Stimulated activated CD4-positive, alpha-beta T cell treated with anti-CD3 and anti-CD28 coated beads, Interleukin-1b, Interleukin-23, amount 100 ng/mL, for 4 hours (primary cell): ENCODE measurements around the gene PDCD4.

Source experiments
- DNase-seq, 2 donors: peaks; one replicate each; pipeline ENCODE4 v3.0.0-alpha.2; 2020; ENCODE audit warnings: low read depth in 2 of 2

Gene PDCD4

DNA sequence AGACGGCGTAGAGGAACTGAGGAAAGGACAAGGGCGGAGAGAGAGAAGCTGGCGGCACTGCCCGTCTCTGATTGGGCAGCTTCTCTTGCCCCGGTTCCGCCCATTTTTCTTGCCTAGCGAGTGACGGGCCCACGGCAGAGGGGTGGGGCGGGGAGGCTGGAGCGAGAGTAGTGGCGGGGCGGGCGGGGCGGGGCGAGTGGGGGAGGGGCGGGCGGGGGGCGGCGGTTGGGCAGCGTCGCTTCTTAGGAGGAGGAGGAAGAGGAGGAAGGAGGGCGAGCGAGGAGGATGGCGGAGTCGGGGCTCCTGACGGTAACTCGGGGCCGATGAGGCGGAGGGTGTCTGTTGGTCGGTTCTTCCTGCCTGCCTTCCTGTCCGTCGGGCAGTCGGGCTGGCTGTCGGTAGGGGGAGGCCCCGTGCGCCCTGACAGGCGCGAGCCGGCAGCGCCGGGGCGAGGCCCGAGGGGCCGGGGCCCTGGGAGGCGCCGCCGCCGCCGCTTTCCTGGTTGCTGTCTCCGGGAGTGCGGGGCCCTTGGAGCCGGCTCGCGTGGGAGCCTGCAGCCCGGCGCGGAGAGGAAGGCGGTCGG, 47.7 kb downstream of the PDCD4 start, which contains the start of gene SHOC2:
Gene SHOC2 (plus strand): TSS at position 256 of the 583 bp plus-strand sequence. CDS start 44,755 bp downstream, outside the sequence.
- peak; percentile 92 to 94 for DNase-seq

DNA sequence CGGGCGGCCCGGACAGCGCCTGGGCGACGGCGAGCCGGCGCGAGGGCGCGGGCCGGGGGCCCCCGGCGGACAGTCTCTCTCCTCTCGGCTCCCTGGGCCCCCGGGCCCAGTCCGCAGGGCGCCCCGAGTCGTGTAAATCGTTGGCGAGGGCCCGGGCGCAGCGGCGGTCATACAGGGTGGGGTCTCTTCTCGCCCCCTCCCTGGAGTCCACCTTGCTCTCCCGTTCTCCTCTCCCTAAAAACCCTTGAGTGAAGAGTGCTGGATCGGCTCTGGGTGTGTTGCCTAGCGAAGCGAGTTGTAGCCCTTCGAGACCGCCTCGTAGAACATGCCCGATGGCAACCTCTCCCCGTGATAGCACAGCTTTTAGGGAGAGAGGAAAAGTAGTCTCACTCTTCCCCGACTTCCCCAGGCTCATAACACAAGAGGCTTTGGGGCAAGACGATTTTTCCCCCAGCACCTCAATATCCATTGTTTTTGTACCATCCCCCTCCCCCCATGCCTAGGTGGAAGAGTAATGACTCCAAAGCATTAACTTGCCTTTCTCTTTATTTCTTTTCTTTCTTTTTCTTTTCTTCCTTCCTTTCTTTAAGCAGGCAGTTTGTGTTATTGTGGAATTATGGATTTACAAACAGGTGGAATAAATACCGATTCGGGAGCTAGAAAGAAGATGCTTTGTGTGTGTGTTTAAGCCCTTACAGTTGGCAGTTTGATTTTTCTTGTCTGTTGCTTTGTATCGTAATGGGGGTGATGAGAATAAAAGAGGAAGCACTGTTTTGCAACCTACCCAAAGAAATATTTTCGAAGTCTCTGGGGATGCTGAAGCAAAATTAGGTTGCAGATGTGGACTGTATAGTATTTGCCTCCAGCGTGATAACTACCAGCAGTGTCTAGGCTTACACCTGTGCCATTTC, 48.5 kb downstream of the PDCD4 start:
- DNase-seq = peak in 1 of 2 donors; percentile 11

DNA sequence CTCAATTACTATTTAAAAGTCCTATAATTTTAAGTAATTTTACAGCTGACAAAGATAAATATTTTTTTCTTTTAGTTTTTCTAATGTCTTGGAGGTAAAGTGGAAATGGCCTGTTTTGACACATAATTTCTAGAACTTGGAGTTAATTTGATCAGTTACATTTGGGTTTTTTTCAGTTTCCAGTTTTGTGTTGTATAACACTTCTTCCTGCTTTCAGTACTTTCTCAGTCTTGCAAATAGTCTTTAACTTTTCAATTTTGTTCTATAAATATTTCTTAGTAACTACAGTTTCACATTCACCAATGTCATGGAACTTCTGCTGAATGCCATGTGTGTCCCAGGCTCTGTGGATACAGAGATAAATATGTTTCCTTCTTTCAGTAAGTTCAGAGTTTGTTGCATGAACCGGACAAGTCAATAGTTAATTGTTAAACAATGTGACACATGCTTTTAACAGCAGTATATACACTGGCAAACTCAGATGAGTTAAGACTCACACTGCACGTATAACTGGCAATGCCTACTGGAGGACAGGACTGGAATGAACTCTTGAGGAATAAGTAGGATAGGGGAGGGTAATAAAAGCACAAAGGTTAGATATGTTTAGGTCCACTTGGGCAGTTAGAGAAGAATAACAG, 52.2 kb downstream of the PDCD4 start:
- no peak for DNase-seq

DNA sequence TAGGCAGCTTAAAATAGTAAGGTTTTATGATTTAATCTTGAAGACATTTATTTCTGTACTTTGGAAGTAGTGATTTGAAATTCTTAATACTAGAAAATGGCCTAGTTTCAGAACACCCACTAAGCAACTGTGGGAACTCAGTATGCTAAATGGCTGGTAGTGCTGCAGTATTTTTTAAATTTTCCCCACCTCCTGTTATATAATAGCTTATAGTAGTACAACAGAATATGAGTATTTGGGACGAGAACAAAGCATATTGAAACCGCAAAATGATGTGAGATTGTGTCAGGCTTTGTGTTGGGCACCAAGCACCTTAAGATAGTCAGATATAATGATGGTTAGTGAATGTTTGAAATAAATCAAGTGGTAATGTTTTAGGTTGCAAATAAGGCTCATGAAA, 55.7 kb downstream of the PDCD4 start:
- DNase-seq = no peak

DNA sequence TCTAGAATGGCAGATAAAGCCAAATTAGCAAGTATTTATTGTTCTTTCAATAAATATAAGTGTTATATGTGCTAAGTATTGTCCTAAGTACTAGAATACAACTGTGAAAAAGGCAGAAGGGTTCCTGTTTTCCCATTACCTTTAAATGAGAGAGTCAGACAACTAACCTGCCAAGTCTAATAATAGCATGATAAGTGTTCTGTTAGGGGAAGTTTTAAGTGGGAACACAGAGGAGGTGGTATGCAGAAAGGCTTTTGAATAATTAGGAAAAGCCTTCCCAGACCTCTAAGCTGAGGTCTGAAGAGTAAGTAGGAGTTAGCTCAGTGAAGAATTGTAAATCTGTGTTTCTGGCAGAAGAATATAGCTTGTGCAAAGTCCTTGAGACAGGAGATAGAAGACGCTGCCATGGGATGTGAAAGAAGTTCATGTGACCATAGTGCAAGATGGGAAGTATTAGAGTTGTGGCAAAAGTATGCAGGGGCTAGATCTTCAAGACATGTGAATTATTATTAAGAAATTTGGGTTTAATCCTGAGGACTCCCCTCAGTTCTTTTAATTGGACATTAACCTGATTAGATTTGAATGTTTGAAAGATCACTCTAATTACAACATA, 60.1 kb downstream of the PDCD4 start:
- no peak for DNase-seq

DNA sequence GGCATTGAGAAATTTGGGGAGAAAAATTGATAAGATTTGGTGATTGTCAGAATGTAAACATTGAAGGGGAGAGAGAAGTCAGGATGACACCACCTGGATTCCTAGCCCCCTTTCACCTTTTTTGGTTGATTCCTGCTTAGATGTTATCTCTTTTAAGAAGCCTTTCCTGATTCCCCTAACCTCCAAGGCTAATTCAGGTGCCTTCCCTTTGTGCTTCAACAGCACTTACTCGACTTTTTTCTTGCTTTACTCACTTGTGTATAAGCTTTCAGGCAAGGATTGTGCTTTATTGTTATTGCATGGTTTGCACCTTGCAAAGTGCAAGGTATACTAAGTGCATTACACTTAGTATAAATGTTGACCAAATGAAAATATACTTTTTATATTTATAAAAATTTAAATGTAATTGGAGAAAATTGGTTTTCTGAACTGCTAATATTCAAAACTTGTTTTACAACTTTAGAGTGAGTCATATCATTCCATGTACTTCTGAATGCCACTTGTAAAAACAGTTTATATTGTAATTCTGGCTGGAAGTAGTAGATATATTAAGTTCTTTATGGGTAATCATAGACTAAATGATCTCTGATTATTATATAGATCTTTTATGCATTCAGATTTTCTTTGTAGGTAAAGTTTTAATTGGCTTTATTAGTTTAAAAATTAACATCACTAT, 60.9 kb downstream of the PDCD4 start:
- DNase-seq = no peak

DNA sequence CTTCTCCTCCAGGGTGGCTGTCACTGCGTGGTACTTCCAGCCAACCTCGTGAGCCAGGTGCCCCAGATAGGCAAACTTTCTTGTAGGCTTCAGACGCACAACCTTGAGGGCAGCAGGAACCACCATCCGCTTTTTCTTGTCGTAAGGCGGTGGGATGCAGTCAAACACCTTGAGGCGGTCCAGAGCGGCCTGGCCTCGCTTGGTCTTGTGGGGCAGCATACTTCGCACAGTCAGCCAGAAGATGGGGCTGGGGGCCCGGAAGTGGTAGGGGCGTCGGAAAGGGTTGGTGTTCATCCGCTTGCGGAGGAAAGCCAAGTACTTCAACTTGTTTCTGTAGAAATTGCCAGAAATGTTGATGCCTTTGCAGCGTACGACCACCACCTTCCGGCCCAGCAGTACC, 65.0 kb downstream of the PDCD4 start:
- DNase-seq = no peak

DNA sequence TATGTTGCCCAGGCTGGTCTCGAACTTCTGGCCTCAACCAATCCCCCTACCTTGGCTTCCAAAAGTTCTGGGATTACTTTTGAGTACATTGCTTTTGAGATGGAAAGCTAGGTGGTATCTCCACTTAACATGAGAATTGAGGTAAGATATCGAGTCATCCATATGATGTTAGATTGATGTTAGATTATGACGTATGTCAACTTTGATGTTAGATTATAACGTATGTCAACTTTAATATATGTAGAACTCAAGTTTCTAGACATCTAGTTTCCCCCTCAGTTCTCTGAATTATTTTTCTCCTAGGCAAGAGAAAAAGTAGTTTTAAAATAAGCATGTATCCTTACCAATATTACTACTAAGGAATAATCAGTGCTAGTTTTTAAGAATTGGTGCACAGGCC, 67.7 kb downstream of the PDCD4 start:
- DNase-seq = no peak

DNA sequence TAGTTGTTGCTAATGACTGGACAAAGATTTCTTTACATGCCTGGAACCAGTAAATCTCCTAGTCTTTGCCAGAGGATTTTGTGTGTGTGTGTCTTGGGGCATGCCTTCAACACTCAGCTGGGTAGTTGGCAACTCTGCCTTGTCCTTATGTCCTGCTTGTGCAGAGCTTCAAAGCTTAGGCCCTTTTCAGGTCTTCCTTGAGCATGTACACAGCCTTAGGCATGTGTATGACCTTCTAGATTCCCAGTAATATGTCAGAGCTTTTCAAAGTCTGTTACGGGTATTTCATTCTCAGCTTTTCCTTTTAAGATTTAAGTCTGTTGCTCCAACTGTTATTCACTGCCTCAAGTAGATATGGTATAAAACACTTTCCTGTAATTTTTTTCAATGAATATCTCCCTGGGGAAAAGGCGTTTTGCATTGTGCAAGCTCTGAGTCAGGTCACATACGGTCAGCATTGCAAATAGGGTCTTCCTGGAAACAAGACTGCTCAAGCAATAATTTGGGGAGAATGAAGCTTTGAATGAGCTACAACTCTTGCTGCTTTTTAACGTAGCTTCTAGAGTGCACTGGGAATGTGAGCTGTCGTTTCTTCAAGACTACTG, 73.2 kb downstream of the PDCD4 start:
- no peak for DNase-seq

DNA sequence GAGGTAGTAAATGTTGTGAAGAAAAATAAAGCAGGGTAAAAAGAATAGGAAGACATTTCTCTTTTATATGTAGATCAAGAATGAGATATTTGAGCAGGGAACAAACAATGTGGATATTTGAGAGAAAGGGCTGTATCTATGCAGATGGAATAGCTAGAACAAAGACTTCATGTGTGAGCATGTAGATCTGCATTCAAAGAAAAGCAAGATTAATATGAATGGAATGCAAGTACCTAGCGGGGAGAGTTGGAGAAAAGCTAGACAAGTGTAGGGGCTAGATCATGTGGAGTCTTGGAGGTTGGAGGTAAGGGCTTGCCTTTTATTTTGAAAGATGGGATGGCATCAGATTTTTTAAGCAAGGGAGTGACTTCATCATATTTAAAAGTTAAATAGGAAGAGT, 74.8 kb downstream of the PDCD4 start:
- no peak for DNase-seq

DNA sequence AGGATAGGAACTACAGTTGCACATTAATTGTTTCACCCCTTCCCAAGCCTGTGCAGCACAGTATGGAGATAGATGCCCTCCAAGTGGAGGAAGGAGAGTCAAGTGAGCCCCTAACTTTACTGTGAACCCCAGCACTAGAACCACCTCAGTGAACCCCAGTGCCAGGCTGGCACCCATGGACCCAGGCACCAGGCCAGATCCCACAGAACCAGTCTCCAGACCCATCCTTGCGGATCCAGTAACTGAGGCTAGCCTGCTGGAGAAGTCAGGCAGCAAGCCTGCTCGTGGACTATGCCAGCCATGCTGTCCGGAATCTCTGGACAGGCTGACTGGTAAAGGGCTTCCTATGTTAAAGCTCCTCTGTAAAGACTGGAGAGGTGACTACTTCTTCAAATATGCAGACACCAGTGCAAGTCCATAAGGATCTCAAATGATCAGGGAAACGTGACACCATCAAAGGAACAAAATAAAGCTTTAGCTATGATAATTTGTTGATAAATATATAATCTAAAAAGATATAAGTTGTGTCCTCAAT, 75.4 kb downstream of the PDCD4 start:
- no peak for DNase-seq
